HuH-7.5 (cell line): ENCODE results near the gene ZNF296.
"Not testable (repeated sequence)": the region's sequence is repeated elsewhere in the genome, so short reads cannot be mapped to it uniquely, and the experiment has no call there.

Experiments used
- DNase-seq: peaks from one replicate; pipeline ENCODE4 v3.0.0; 2011; ENCODE audit warnings: low spot score

Gene ZNF296

DNA sequence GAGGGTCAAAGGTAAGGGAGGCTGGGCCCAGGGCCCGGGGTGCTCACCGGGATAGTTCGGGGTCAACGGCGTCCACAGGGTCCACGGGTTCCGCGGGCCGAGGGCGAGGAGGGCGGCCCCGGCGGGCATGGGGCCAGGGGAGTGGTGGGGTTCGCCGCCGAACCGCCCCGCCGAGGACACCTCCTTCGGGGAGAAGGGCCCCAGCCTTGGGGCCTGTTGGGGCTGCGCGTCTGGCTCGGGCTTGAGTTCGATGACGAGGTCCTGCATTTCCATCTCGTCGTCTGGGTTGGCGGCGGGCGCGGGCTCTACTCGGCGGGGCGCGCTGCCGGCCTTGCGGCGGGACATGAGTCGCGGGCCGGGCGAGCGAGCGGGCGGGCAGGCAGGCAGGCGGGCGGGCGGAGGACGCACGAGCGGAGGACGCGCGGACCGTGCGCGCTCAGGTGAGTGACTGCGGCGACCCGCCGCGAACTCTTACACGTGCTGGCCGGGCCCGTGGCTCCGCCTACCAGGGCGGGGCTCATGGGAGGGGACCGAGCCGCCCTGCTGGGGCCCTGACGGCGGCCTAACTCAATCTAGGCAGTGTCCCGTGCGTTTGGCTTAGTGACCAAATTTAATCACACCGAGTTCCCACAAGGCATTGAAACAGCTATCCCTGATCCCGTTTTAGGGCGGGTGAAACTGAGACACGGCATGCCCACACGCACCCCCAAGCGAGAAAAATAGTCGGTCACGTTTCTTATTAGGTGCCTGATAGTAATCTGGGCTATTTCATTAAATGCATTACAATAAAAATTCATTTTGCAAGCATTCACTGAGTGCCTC is at the start of gene ZNF296:
TSS of gene ZNF296 (minus strand) at position 450 of the 822 bp plus-strand sequence. CDS start at position 345, 105 bp downstream.
- peak; percentile 96 for DNase-seq

DNA sequence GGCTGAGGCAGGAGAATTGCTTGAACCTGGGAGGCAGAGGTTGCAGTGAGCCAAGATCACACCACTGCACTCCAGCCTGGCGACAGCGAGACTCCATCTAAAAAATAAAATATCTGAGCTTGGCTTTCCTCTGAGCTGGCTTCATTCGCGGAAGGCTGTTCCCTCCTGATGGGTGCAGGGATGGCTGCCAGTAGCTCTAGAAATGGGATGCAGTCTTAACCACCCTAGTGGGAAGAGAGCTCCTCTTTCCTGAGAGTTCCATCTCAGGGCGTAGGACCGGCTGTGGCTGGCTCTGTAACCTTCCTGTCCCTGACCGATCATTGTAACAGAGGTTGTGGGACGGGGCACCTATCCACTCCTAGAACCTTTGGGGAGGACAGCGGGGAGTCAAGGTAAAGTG is 49.1 kb upstream of the ZNF296 start:
- DNase-seq = no peak

- no peak for DNase-seq
These were observed 47.7 kb upstream of the ZNF296 start for GRCh38 chr19:45124021-45124420.

GRCh38 chr19:45123440-45123850 is 47.2 kb upstream of the ZNF296 start:
- no peak for DNase-seq

DNA sequence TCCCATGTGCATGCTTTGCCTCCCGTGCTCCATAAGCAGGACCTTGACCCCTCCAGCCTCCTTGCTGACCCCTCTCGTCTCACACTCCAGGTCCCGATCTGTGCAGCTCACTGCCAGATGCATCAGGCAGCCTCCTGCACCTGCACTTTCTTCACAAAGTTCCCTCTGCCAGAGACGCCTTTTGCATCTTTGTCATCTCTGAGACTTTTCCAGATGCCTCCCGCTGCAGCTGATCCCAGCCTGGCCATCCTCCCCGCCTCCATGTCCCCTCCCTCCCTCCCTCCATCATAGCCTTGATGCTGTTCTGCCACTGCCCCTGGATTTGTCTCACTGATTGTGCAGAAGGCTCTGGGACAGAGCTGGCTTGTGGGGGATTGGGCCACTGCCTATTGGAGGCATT is 46.6 kb upstream of the ZNF296 start:
- DNase-seq = no peak

- no peak for DNase-seq
These were observed 45.6 kb upstream of the ZNF296 start for GRCh38 chr19:45121827-45122345.

DNA sequence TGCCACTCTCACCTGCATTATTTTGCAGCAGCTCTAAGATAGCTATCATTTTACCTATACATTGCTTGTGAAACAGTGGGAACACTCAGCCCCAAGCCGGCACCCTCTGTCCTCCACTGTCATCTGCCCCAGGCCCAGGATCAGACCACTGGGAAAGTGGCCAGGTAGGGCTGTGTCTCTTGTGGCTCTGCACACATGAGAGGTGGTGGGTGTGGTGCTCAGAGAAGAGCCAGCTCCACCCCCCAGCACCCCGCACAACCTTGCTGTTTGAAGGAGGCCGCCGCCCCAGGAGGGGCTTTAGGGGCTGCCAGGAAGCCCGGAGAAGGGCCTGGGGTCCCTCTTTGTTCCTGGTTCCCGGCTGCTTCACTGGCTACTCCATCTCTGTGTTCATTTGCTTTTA is 43.3 kb upstream of the ZNF296 start:
- DNase-seq = no peak

DNA sequence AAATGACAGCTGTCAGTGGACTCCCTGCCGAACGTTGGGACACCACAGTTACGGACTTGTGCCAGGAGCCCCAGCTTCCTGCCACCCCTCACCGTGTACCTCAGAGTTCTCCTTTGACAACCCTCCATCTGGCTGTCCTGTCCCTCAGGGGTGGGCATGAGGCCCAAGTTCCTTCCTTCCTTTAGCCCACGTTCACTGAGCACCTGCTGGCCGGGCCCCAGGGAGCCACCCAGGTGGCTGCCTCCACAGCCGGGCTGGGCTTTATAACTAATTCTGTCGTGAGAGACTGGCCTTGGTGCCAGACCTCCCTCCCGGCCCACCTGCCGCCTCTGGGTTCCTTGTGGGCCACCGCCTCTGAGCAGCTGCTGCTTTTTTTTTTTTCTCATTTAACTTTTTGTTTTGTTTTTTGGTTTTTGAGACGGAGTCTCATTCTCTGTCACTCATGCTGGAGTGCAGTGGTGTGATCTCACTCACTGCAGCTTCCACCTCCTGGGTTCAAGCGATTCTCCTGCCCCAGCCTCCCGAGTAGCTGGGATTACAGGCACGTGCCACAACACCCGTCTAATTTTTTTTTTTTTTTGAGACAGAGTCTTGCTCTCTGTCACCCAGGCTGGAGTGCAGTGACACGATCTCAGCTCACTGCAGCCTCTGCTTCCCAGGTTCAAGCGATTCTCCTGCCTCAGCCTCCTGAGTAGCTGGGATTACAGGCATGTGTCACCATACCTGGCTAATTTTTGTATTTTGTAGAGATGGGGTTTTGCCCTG is 42.5 kb upstream of the ZNF296 start:
- DNase-seq = not testable (repeated sequence)

DNA sequence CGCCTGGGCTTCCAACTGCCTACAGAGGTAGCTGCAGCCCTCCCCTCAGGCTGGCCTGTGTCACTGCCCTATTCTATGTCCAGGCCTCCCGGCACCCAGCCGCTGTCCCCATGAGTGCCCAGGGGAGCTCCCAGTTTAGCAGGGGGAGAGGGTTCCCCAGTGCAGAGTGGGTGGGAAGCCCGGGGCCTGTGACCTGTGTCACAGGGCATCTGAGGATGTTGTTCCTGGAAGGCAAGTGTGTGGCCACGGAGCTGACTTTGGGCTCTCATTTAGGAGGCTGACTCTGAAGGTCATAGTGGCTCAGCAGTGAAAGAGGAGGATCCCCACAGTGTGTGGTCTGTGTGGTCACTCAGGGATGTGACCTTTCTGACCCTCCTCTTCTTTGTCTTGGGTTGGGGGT is 41.8 kb upstream of the ZNF296 start:
- DNase-seq = no peak

- DNase-seq = no peak
These were observed 41.4 kb upstream of the ZNF296 start for GRCh38 chr19:45117671-45118070.

DNA sequence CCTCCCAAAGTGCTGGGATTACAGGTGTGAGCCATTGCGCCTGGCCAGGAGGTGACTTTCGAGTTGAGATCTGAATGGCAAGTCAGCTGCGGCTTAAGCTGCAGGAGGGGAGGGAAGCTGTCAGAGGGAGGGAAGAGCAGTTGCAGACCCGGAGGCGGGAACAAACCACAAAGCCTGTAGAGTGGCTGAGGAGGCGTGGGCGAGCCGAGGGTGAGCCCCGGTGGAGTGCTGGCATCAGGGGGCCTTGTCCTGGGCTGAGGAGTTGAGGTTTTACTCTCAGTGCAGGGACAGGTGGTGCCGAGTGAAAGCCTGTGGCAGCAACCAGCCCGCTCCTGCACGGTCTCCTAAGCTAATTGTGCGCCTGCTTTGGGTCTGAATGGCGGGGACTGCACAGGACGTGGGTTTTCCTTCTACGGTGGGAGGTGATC is 40.9 kb upstream of the ZNF296 start:
- DNase-seq = no peak

- no peak for DNase-seq
These were observed 39.7 kb upstream of the ZNF296 start for GRCh38 chr19:45115809-45116615.

DNA sequence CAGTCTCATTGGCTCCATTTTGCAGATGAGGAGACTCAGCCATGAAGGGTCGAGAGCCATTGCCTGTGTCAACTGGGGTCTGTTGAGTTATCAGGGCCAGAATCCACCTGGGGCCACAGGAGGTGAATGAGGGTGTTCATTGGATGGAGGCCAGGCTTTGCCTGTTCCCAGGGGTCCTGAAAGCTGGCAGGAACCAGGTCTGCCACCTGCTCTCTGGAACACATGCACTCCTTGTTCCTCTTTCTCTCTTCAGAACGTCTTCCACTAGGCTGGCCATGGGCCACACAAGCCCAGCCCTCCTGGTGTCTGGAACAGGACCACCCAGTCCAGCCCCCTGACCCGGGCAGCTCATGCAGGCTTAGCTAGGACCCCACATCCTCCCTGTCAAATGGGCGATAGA is 37.8 kb upstream of the ZNF296 start:
- DNase-seq = no peak

DNA sequence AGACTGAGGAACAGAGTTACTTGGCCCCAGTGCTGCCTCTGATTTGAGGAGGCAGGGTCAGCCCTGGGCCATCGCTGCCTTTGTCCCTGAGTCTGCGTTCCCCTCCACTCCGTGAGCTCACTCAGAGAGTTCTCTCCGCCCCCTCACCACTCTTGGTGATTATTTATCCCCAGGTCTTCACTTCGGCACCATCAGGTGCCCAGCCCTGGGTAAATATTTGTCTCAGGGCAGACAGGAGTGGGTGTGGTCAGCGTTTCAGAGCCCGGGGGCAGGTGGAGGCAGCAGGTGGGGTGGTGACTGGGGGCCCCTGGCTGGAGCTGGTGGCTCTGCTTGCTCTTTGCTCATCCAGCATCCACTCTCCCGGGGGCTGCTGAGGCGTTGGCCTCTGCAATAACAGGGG is 37.4 kb upstream of the ZNF296 start:
- DNase-seq = no peak

- no peak for DNase-seq
These were observed 36.0 kb upstream of the ZNF296 start for GRCh38 chr19:45112111-45112827.

- DNase-seq = no peak
These were observed 34.6 kb upstream of the ZNF296 start for GRCh38 chr19:45110851-45111266.

DNA sequence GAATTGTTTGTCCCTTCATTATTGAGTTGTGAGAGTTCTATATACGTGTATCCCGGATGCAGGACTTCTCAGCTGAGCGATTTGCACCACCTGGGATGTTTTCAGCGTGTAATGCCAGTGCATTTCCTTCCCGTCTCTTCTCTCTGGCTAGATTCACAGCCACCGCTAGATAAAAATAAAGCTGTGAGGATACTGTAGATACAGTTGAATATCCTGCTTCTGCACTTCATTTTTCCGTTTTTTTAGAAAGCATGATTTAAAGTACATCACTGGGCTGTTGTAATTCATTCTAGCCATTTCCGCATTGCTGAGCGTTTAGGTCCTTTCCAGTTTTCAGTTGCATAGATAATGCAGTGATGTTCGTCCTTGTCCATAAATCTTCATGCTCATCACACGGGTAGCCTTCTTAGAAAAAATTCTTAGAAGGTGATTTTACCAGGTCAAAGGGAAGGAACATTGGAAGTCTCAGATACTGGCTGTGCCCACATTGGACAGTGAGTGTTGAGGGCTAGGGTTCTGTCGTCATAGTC is 31.4 kb upstream of the ZNF296 start:
- DNase-seq = no peak

GRCh38 chr19:45106363-45106762 is 30.1 kb upstream of the ZNF296 start:
- DNase-seq = not testable (repeated sequence)

DNA sequence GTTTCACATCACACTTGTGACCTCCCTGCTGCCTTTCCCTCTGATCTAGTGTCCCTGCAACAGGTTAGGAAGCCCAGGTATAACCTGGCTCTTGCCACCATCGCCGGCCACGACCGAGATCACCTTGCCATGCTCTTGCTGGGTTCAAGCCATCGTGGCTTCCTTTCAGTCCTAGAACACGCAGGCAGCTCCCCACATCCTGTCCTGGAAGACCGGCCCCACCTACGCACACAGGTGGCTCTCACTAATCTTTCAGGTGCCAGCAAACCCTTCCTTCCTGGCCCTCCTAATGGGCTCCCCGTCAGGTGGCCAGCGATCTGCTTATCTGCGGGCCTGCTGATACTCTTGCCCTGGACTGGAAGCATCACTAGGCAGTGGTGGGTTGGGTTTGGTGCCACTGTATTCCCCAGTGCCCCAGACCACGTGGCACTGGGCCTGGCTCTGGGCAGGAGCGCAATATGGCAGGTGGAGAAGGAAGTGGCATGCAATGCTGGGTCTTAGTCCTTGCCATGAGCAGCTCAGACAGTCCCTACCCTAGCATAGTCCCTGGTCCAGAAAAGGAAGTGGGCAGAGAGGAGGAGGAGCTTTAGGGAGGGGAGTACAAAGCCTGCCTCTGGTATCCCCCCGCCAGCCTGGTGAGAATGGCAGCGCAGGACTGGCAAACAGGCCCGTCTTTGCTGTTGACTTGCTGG is 28.5 kb upstream of the ZNF296 start:
- DNase-seq = no peak

DNA sequence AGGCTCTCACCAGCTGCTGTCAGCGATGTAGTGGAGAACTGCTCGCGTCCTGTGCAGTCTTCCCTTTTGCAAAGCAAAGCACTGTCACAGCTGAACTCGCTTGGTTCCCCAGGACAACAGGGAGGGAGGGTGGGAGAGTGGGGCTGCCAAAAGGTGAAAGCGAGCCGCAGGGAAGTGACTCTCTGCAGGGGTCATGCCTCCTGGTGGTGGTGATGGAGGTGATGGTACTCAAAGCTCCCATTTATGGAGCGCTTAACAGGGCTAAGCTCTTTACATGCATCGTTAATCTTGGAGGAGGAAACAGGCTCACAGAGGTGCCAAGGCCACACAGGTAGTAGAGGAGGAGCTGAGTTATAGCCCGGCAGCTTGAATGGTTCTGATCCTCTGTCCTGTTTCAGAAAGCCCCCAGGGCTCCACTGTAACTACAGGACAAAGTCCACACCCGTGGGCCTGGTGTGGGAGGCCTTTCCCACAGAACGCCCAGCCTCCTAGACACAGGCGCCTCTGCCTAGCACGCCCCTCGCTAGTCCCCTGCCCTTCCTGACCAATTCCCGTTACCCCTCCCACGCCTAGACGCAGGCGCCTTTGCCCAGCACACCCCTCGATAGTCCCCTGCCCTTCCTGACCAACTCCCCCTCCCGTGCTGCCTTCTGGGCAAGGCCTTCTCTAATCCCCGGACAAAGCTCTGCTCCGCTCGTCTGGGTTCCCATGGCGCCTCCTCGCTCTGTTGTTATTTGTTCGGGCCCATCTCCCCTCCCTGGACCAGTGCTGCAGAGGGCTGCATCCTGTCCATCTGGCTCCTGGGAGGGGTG is 27.4 kb upstream of the ZNF296 start:
- DNase-seq = no peak
